ENCODE results near the gene SUCLG2.

The SUCLG2 gene

GRCh38 chr3:67649681-67650080, 4.7 kb downstream of the SUCLG2 start:
- no peak overlapping the region for H3K27ac ChIP-seq
- TF ChIP-seq CTCF (conservative IDR thresholded peaks at IDR 0.05) (no peak), ZFX (IDR thresholded peaks at IDR 0.05) (no peak)

GRCh38 chr3:67648701-67649100, 5.7 kb downstream of the SUCLG2 start:
- TF ChIP-seq ZFX (IDR thresholded peaks at IDR 0.05) (no peak), CTCF (conservative IDR thresholded peaks at IDR 0.05) (no peak)
- no peak overlapping the region for H3K27ac ChIP-seq

DNA sequence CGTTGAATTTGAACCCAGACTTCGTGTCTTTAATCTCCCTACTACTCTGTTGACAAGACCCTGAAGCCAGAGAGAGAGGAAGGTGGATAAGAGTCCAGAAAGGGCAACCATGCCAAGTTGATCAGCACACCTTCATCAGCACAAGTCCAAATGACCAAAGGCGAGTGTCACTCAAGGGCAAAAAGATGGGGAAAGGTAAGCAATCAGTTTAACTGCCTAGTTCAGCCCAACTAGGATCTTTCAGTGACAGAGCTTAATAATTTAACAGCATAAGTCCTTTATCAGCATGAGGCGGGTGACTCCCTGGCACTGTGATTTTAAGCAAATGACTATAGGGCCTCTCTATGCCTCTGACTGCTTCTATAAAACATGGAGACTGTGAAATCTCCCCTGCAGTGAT, 6.2 kb downstream of the SUCLG2 start:
- no peak overlapping the region for H3K27ac ChIP-seq
- no peak for TF ChIP-seq CTCF (conservative IDR thresholded peaks at IDR 0.05)
- no peak for TF ChIP-seq ZFX (IDR thresholded peaks at IDR 0.05)

- TF ChIP-seq ZFX (IDR thresholded peaks at IDR 0.05): no peak
- no peak for TF ChIP-seq CTCF (conservative IDR thresholded peaks at IDR 0.05)
- H3K27ac ChIP-seq: no peak overlapping the region; the same call in 1 of the 2 replicates
Measured at GRCh38 chr3:67647390-67647878, 7.0 kb downstream of the SUCLG2 start.

DNA sequence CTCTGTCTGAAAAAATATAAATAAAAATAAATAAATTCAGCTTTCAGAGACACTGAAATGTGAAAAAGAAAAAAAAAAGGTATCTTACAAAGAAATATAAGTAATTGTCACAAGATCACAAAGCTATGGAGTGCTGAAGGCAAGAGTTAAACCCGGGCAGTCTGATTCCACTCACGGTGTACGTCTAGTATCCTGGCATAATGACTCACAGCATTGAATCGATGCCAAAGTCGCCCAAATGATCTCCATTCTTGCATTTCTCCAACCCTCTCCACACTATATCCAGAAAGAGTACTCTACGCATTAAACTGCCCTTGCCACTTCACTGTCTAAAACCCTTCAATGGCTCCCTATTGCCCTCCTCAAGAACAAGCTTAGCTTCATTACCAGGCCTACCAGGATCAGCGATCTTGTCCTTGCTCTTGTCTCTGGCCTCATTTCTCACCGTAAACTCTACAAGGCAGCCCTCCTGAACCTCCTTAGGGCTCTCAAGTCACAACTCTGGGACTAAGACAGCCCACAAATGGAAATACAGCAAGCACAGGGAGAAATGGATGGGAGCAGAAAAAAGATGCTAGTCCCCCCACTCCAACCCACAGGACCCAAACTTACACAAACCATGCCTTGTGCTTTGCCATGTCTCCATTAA, 7.7 kb downstream of the SUCLG2 start:
- H3K27ac ChIP-seq: no peak overlapping the region

DNA sequence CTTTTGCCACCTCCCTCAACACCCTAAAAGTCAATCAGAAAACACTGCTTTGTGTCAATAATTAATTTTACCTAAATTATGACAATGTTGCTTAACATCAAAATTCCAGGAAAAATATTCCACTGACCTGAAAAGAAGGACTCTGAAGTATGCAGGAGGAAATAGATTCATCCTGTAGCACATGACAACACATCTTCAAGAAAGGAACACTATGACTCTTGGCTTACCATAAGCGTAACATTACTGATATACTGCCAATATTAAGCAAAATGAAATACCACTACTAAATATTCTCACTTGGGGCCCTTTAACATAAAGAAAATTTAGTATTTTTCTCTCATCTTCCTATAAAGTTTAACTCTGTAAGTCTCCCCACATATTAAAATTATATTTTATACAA, 9.6 kb downstream of the SUCLG2 start:
- H3K27ac ChIP-seq: no peak overlapping the region
- TF ChIP-seq ZFX (IDR thresholded peaks at IDR 0.05) (no peak), CTCF (conservative IDR thresholded peaks at IDR 0.05) (no peak)

More for the DNA sequence above, 7.7 kb downstream of the SUCLG2 start:
- TF ChIP-seq ZFX (IDR thresholded peaks at IDR 0.05) (no peak), CTCF (conservative IDR thresholded peaks at IDR 0.05) (no peak)

DNA sequence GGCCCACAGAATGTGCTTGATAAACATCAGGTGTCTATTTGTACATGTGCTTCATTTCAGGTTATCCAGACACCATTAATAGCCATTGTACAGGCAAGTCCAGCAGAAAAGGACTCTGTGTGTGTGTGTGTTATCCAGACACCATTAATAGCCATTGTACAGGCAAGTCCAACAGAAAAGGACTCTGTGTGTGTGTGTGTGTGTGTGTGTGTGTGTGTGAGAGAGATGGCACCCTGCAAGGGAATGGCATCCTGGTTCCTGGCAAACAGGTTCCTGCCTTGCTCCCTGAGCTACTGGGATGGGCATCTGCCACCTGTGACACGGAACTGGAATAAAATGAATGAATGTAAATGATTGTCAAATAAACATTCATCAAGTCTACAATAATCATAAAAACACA, 11.7 kb downstream of the SUCLG2 start:
- TF ChIP-seq CTCF (conservative IDR thresholded peaks at IDR 0.05) (no peak), ZFX (IDR thresholded peaks at IDR 0.05) (no peak)
- no peak overlapping the region for H3K27ac ChIP-seq

Data from C4-2B (cell line).